HG02885 (cell line): Measurements from ENCODE around the gene GOLIM4.
"Not testable (repeated sequence)": the region's sequence is repeated elsewhere in the genome, so short reads cannot be mapped to it uniquely, and the experiment has no call there.

Experiments
- ATAC-seq: cut with Tn5 transposase; IDR thresholded peaks from one replicate; pipeline ENCODE4 v1.9.1; 2021; ENCODE audit warnings: mild to moderate bottlenecking; ENCODE audit not compliant: unreplicated experiment, poor library complexity

Gene GOLIM4

GRCh38 chr3:168080499-168081170 lies 15.1 kb downstream of the GOLIM4 start:
- ATAC-seq, result no peak

- no peak for ATAC-seq
These were observed 15.7 kb downstream of the GOLIM4 start for GRCh38 chr3:168080022-168080421.

GRCh38 chr3:168077091-168077490 lies 18.6 kb downstream of the GOLIM4 start:
- ATAC-seq, result no peak

DNA sequence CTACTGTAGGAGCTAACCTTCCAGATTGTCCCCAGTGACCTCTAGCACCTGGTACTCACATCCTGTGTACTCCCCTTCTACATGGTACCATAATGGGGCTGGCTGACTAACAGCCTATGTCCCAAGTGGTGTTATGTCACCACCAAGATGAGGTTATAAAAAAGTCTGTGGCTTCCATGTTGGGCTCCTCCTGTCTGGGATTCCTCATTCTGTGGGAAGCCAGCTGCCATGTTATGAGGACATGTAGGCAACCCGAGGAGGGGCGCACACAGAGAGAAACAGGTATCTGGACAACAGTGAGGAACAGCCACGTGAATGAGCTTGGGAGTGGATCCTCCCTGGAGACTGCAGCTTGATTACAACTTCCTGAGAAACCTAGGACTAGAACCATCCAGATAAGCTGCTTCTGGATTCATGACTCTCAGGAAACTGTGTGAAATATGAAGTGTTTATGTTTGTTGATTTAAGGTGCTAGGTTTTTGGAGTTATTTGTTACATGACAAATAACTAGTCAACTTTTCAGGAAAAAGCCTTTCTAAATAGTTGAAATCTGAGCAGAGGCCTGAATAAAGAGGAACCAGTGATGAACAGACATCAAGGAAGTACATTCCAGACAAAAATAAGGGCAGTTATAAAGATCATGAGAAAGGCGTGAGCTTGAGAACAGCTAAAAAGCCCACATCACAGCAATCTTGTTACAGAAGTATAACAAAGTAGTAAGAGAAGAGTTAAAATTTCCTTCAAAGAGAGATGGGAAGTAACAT lies 21.7 kb downstream of the GOLIM4 start:
- ATAC-seq, result no peak

- ATAC-seq, result no peak
These were observed 23.4 kb downstream of the GOLIM4 start for GRCh38 chr3:168072323-168072650.

- no peak for ATAC-seq
These were observed 24.0 kb downstream of the GOLIM4 start for GRCh38 chr3:168071591-168072322.

DNA sequence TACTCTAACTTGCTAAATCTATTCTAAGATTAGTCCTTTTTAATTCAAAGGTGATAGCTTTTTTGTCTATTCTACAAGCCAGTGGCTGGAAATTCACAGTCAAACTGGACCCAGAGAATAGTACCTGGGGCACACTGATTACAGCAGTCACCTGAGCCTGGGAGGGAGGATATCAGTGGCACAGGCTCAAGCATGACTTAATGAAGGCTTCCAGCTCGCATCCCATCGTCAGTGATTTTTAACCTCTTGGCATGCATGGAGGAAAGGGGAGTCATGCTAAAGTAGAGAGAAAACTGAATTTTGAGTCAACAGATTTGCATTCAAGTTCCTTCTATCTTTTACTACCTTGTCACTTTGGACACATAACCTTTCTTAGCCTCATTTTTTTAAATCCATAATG lies 24.8 kb downstream of the GOLIM4 start:
- no peak for ATAC-seq

DNA sequence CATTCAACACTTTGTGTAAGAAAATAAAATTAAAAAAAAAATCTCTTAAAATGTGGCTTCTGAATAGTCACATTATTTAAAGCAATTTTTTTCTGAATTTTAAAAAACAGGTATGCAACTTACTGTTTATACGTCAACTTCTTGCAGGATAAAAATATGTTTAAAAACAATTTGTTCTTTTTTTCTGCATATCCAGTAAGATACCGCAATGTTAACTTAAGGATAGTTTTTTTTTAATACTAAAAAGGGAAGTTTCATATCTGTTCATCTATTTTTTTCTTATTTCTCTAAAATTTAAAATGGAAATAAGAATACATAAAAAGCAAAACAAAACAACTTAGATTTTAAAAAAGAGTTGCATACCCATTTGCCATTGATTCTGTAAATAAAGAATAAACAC lies 27.4 kb downstream of the GOLIM4 start:
- no peak for ATAC-seq

DNA sequence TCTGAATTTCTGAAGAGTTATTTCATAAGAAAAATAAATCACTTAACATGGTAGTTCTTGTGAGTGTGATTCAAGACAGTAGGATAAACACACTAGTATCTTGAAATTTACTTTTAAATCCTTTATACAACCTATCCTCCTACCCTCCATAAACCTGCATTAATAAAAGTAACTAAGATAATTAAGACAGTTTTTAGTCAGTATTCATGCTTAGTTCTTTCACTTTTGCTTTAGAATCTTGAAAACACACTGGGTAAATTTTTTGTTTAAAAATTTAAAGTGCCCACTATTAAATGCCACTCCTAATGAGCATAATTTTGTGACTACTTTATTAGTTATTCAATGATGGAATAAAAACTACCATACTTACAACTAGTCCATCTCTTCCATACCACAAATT lies 28.8 kb downstream of the GOLIM4 start:
- no peak for ATAC-seq

GRCh38 chr3:168065569-168065968 lies 30.2 kb downstream of the GOLIM4 start:
- ATAC-seq, result no peak

- no peak for ATAC-seq
These were observed 32.6 kb downstream of the GOLIM4 start for GRCh38 chr3:168063122-168063521.

GRCh38 chr3:168062679-168063078 lies 33.0 kb downstream of the GOLIM4 start:
- ATAC-seq, result no peak

DNA sequence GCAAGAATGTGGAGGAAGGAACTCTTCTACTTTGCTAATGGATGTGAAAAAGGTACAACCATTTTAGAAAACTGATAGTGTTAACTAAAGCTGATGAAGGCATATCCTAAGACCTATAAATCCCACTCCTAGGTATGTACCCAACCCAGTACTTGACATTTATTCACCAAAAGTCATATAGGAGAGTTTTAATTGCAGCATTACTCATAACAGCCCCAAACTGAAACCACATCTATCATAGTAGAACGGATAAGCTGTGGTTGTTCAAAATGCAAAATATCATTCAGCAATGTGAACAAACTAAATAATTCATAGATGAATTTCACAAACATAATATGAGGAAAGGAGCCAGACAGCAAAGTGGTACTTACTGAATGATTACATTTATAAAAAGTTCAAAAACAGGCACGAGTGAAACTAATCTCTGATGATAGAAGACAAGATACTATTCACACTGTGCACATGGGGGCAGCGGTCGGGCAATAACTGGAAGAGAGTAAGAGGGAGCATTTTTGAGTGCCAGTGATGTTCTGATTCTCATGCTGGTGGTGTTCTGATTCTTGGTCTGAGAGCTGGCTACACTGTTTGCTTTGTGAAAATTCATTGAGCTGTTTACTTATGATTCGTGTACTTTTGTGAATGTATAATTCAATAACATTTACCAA lies 34.3 kb downstream of the GOLIM4 start:
- ATAC-seq, result peak; percentile 95

DNA sequence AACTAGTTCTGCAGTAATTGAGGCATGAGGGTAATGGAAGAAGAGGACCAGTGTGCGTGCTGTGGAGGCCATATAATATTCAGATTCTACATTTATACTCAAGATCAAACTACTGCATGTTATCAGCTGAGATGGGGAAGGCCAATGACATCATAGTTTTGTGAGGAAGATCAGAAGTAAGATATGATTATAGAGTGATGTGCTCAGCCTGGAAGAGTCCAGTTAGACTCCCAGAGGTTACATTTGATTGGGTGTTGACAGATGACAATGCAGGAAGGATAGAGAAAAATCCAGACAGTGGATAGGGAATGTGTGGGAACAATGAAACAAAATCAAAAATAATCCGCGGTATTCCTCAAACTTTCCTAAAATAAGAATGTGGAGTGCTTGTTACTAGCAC lies 35.4 kb downstream of the GOLIM4 start:
- ATAC-seq, result no peak

DNA sequence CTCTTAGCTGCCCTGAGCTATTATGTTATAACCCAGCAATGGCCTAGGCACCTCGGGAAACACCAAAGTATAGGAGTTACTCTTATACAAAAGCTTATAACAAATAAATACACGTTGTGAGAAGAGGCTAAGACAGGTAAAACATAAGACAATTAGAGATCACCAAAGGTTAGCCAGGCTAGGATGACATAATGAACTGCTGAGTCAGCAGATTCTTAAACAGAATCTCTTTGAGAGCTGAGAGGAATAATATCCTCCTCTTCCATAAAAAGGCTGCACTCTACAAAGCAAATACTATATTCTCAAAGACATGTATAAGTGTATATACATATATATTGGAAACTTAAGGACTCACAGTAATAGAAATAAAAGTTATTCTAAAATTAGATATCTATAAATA lies 37.2 kb downstream of the GOLIM4 start:
- no peak for ATAC-seq

DNA sequence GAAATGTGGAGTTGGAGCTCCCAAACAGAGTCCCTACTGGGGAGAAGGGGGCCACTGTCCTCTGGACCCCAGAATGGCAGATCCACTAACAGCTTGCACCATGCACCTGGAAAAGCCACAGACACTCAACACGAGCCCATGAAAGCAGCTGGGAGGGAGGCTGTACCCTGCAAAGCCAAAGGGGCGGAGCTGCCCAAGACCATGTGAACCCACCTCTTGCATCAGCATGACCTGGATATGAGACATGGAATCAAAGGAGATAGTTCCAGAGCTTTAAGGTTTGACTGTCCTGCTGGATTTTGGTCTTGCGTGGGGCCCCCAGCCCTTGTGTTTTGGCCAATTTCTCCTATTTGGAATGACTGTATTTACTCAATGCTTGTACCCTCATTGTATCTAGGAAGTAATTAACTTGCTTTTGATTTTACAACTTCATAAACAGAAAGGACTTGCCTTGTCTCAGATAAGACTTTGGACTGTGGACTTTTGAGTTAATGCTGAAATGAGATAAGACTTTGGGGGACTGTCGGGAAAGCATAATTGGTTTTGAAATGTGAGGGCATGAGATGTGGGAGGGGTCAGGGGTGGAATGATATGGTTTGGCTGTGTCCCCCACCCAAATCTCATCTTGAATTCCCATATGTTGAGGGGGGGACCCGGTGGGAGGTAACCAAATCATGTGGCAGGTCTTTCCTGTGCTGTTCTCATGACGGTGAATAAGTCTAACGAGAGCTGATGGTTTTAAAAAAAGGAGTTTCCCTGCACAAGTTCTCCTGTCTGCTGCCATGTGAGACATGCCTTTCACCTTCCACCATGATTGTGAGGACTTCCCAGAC lies 39.1 kb downstream of the GOLIM4 start:
- not testable (repeated sequence) for ATAC-seq

- ATAC-seq, result no peak
These were observed 41.3 kb downstream of the GOLIM4 start for GRCh38 chr3:168054447-168054846.

- no peak for ATAC-seq
These were observed 42.6 kb downstream of the GOLIM4 start for GRCh38 chr3:168053115-168053514.

DNA sequence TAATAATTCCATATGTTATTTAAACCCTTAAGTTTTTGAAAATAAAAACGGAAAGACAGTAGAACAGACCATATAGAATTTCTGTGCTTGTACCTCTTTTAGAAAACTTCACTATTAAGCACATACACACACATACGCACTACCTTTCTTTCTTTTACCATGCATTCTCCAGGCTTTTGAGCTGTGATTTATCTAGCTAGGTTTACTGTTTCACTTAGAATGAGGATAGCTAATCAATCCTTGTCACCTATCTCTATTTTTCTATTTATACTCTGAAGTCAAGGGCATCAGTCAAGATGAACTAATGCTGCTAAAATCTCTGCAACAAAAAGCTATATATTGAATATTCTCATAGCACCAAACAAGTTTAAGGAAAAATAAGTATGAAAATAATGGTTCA lies 43.2 kb downstream of the GOLIM4 start:
- ATAC-seq, result no peak
